Activated CD4-positive, alpha-beta T cell treated with anti-CD3 and anti-CD28 coated beads for 48 hours (primary cell): ENCODE measurements around the gene PDE4A.

Source experiments
- DNase-seq: peaks from one replicate; pipeline ENCODE4 v3.0.0-alpha.2; 2020

Gene PDE4A

DNA sequence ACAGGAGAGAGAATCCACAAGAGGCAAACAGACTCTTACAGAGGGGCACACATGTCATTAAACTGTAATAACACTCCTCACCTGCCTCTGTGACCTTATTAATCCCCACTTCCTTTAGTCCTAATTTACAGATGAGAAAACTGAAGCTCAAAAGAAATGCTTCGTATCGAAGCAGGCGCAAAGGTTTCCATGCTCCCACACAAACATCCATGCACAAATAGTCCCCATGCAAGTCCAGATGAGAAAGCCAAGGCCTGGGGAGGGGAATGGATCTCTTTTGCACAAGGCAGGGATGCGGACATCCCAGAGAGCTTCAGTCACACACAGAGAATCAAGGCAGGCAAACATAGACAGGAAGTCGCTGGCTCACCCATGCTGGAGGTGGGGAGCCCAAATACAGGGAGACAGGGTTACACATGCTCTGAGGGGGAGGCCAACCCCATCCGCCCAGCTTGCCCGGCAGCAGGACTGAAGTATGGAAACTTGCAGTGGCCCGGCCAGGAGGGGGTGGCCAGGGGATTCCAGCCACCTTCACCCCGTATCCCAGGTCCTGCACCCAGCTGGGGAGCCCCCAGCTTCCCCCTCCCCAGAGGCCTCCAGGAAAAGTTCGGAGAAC, 96.4 kb downstream of the PDE4A start:
- no peak for DNase-seq

DNA sequence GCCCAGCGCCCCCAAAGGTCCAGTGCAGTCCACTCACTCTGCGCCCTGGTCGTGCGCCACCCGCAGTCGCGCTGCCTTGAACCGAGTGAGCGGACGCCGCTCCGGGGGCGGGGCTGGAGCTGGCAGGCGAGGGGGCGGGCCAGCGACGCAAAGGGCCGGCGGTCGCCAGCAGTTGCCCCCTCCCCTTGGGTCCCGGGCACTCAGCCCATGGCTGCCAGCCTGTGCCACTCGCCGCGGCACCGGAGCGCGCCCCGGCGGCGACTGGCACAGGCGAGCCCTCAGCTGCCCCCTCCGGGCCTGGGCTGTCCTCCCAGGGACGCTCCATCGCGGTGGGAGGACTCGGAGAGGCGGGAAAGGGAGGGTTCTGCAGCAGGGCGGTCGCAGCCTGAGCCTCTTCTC, 97.0 kb downstream of the PDE4A start, which contains the start of gene S1PR5:
Gene S1PR5, minus strand, starts transcription at position 87 of the 399 bp plus-strand sequence. CDS start 2,436 bp downstream, outside the sequence.
- no peak for DNase-seq

DNA sequence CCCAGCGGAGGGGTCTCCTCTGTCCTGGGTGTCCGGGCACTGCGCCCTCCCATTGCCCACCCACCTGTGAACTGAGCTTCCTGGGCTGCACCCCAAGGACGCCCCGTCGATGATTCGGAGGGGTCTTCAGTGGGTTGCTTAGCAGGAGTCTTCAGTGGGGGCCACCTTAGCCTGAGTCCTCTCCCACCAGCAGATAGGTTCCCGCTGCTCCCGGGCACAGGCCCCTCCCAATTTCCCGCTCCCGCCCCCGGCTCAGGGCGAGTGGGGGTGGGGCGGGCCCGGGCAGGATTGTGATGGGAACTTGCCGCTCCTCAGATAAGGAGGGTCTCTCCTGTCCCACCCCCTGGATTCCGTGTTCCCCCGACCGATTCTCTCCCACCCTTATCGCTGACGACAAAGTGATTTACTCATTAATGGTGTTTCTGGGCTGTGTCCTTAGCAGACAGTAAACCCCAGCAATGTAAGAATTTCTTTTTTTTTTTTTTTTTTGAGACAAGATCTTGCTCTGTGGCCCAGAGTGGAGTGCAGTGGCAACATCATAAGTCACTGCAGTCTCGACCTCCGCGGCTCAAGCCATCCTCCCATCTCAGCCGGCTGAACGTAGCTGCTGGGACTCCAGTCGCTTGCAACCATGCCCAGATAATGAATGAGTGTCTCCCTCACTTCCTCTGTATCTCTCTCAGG, 97.6 kb downstream of the PDE4A start:
- peak; percentile 19 for DNase-seq

DNA sequence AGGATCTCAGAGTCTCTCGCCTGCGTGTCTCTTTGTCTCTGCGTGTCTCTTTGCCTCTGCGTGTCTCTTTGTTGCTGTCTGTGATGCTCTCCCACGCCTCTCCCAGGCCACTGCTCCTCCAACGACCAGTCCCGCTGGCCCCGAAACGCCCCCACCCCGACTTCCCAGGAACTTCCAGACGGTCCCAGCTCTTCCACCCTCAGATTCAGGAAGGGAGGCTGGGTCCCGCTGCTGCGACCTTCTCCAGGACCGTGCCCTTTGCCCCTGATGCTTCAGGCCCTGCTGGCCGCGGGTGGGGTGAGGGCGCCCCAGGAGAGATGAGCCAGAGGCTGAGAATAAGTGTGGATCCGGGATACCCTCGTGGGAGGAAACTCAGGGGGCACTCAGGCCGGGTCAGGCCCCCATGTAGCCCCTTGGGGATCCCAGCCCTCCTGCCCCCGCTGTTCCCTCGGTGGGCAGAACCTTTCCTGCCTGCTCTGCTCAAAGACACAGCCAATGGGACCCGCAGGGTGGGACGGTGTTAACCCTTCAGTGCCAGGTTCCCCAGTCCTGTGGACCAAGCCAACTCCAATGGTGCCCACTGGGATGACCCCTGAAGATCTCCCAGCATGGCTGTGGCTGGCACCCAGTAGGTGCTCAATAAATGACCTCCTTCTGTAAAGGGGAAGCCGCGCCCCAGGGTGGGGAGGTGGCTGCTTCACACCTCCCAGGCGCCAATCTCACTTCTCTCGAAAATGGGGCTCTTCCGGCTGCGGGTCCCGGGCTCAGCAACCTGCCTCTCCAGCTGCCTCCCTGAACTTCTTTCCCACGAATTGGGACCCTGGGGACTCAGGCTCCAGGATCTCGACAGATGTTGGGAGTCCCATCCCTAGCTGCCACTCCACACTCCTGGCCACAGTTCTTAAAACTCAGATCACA, 98.4 kb downstream of the PDE4A start:
- no peak for DNase-seq
